ENCODE data around the gene DNMT3A. TPM values are rescaled to one million over a fixed set of nuclear protein-coding genes. Genes with fewer than 3 reads are reported as not detected.

The DNMT3A gene
- total and polyA plus RNA-seq, 2 of the 8 experiments (the other 6 are each of a cell fraction or from before 2014, with no cell fraction given), result 33.6 to 178 TPM

DNA sequence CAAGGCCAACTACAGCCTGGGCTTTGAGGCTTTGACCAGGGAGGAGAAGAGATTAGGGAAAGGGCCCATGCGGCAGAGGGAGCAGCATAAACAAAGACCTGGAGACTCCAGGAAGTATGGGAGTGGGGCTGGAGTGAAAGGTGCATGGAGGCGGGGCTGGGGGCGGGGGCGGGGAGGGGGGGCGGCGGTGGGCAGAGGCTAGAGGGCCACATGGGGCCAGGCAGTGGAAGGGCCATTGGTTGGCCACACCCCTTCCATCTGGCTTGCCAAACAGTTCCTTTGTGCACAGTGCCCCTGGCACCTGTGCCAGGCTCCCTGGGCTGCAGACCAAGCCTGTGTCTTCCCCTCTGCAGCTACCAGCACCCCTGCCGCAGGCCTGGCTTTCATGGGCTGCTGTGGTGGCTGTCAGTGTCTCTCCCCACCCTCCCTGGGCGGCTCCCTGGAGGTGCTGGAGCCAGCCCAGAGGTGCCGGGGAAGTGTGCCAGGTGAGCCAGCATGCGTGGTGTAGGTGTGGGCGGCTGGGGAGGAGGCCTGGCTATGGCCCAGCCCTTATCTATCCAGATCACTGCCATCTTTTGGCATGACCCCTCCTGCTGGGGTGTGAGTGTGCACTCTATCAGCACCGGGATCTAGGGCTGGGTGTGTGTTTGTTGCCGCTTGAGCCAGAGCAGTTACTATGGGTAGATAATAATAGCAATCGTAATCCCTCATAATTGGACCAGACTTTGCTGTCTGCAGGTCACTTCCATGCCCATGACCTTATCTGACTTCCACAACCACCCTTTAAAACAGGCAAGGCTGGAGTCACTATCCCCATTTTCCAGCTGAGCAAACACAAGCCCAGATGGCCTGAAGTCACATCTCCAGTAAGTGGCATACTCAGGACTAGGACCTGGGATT lies 30.5 kb downstream of the DNMT3A start:
- H2BK5ac ChIP-seq (ENCODE audit: low read depth, low read length), result peak overlapping the region; percentile 89; the same call in 1 of the 2 replicates
- no peaks in the 10 kb centered on the region for H3K9me3 ChIP-seq (ENCODE audit: insufficient read depth in 2 of 2, low read depth in 1 of 2, low read length in 1 of 2)
- H3K18ac ChIP-seq (ENCODE audit: extremely low read depth, low read length), result peak overlapping the region; percentile 80
- no peak overlapping the region for H3K9ac ChIP-seq (replicated peaks in 1 of 4; ENCODE audit: extremely low read depth in 1 of 4, low read depth in 3 of 4, low read length in 3 of 4)
- no peaks in the 10 kb centered on the region for H3K36me3 ChIP-seq (ENCODE audit: control insufficient read depth in 2 of 4, insufficient read depth in 4 of 4, low read length in 3 of 4)
- no peaks in the 10 kb centered on the region for H3K27me3 ChIP-seq (replicated peaks in 1 of 4; ENCODE audit: control insufficient read depth in 3 of 4, extremely low read depth in 1 of 4, insufficient read depth in 3 of 4, low read length in 3 of 4)
- H3K4ac ChIP-seq (replicated peaks; ENCODE audit: insufficient read length, low read depth, low read length), result peak overlapping the region; percentile 80
- H4K91ac ChIP-seq (replicated peaks; ENCODE audit: insufficient read length, low read length), result peak overlapping the region; percentile 71
- no peak overlapping the region for H4K8ac ChIP-seq (ENCODE audit: extremely low read depth, insufficient read depth, low read length)
- H2AK5ac ChIP-seq (ENCODE audit: low read depth, low read length), result peak overlapping the region; percentile 67; the same call in 1 of the 2 replicates
- H3K14ac ChIP-seq (ENCODE audit: insufficient read length), result no peak overlapping the region
- H2BK120ac ChIP-seq (replicated peaks; ENCODE audit: low read depth, low read length), result no peak overlapping the region
- peak overlapping the region; percentile 53 to 56 for H3K4me2 ChIP-seq (ENCODE audit: insufficient read depth in 1 of 2, low read depth in 2 of 2, low read length in 2 of 2)
- WGBS, 2 experiments (ENCODE audit: extremely low coverage in 1 of 2, insufficient coverage in 1 of 2, insufficient read length in 1 of 2, insufficient replicate concordance in 2 of 2, low coverage in 1 of 2, low lambda C conversion rate in 2 of 2, missing lambda C conversion rate in 1 of 2), result 67% methylated on average over 9 of the region's 14 CpGs; no CpG with 5 or more reads in 1 of the 2 experiments
- H4K5ac ChIP-seq (ENCODE audit: insufficient read length, low read depth, low read length), result peak overlapping the region; percentile 82
- H3K56ac ChIP-seq (replicated peaks; ENCODE audit: insufficient read length, low read depth, low read length), result no peak overlapping the region
- H3K4me1 ChIP-seq (replicated peaks in 1 of 4; ENCODE audit: control insufficient read depth in 3 of 4, insufficient read depth in 4 of 4, low read length in 3 of 4), result peaks cover 5 to 57% (median 51%) of the 10 kb centered on the region in 4 experiments
- no peaks in the 10 kb centered on the region for H3K23me2 ChIP-seq (ENCODE audit: low read depth, low read length)
- no peaks in the 10 kb centered on the region for H3K79me1 ChIP-seq (ENCODE audit: low read depth, low read length)
- peak overlapping the region; percentile 97 for H2BK15ac ChIP-seq (ENCODE audit: low read length)
- H3K4me3 ChIP-seq (ENCODE audit: extremely low read depth in 1 of 4, insufficient read depth in 2 of 4, low read depth in 3 of 4, low read length in 4 of 4), result peak overlapping the region in 1 of 4 experiments; percentile 33; a peak in 1 of 8 replicates
- POLR2A ChIA-PET (ENCODE audit: partially characterized antibody), result interaction anchor here (0.7 to 1.5 kb wide), 5 partner anchors 23 to 95 kb away, joined by 3 to 5 read pairs (median 3); no protein-coding TSS in a partner anchor
- FAIRE-seq (no peak), DNase-seq (ENCODE audit: low read depth in 1 of 2, low spot score in 2 of 2) (peak in 1 of 2 experiments; percentile 71)
- H2AFZ ChIP-seq (ENCODE audit: low read length), result 0 out of 2 replicates have a peak overlapping the region, but pooled peaks have one; percentile 51
- no peaks in the 10 kb centered on the region for H4K20me1 ChIP-seq (replicated peaks in 1 of 2; ENCODE audit: control insufficient read depth in 1 of 2, insufficient read depth in 2 of 2, low read length in 2 of 2)
- peak overlapping the region; percentile 41; the same call in 1 of the 2 replicates for H3K27ac ChIP-seq (ENCODE audit: low read depth, low read length)
- H3K23ac ChIP-seq (ENCODE audit: insufficient read length), result no peak overlapping the region
- CTCF ChIA-PET (ENCODE audit: partially characterized antibody), result interaction anchor here (0.7 to 15.1 kb wide), 17 partner anchors 10 to 212 kb away, joined by 3 to 178 read pairs (median 10); no protein-coding TSS in a partner anchor
- H3K79me2 ChIP-seq (ENCODE audit: control insufficient read depth in 1 of 2, insufficient read depth in 2 of 2, low read length in 2 of 2), result no peaks in the 10 kb centered on the region
- H2BK20ac ChIP-seq (ENCODE audit: low read length), result peak overlapping the region; percentile 80; the same call in 1 of the 2 replicates
- peak overlapping the region; percentile 94; the same call in 1 of the 2 replicates for H2BK12ac ChIP-seq (ENCODE audit: low read depth, low read length)
- TF ChIP-seq PHF8 (conservative IDR thresholded peaks at IDR 0.05; ENCODE audit: low read depth, low read length), result no peak
- 0 out of 2 replicates have a peak, but pooled peaks have one; percentile 17 for TF ChIP-seq POLR2AphosphoS5 (IDR thresholded peaks at IDR 0.05; ENCODE audit: low read depth, low read length)
- 0 out of 2 replicates have a peak, but pooled peaks have one; percentile 33 for TF ChIP-seq TAF1 (IDR thresholded peaks at IDR 0.05; ENCODE audit: low read depth, low read length)
- TF ChIP-seq SIN3A (conservative IDR thresholded peaks at IDR 0.05 in 1 of 2, IDR thresholded peaks at IDR 0.05 in 1 of 2; ENCODE audit: low read depth in 1 of 2, low read length in 2 of 2), result 0 out of 4 replicates have a peak, but pooled peaks of 1 of the 2 experiments have one; percentile 35
- TF ChIP-seq, protein P1, sequence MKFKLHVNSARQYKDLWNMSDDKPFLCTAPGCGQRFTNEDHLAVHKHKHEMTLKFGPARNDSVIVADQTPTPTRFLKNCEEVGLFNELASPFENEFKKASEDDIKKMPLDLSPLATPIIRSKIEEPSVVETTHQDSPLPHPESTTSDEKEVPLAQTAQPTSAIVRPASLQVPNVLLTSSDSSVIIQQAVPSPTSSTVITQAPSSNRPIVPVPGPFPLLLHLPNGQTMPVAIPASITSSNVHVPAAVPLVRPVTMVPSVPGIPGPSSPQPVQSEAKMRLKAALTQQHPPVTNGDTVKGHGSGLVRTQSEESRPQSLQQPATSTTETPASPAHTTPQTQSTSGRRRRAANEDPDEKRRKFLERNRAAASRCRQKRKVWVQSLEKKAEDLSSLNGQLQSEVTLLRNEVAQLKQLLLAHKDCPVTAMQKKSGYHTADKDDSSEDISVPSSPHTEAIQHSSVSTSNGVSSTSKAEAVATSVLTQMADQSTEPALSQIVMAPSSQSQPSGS (IDR thresholded peaks at IDR 0.05; ENCODE audit: low read length), result peak; percentile 75; the same call in 1 of the 2 replicates
- TF ChIP-seq EGR1 (IDR thresholded peaks at IDR 0.05; ENCODE audit: borderline replicate concordance, low read depth, low read length), result 0 out of 2 replicates have a peak, but pooled peaks have one; percentile 12
- TF ChIP-seq TAF7 (optimal IDR thresholded peaks at IDR 0.05; ENCODE audit: borderline replicate concordance, low read depth, low read length), result no peak
- TF ChIP-seq YY1 (IDR thresholded peaks at IDR 0.05; ENCODE audit: low read depth, low read length), result peak; percentile 56; the same call in 1 of the 2 replicates
